T47D (cell line): ENCODE data around the gene GANC.

Experiments used
- DNase-seq, 2 experiments: peaks; one replicate each; pipeline versions ENCODE4 v3.0.0 to v3.0.0-alpha.2; 2011 to 2012; ENCODE audit warnings: low read depth in 1 of 2, low spot score in 1 of 2
- JUND ChIP-seq: IDR thresholded peaks from 2 replicates; pipeline ENCODE4 v1.6.1; 2012; ENCODE audit warnings: low read depth
- in situ Hi-C: cut with HindIII; loops from 2 replicates; pipeline ENCODE4 v1.10.0; 2016; ENCODE audit warnings: low sequenced_read_pairs, low pct_unique_long_range_greater_than_20kb

Gene GANC

GRCh38 chr15:42402455-42403205, 129.6 kb downstream of the GANC start:
- DNase-seq = no peak
- TF ChIP-seq JUND = no peak
- in situ Hi-C loops = no loop called here

GRCh38 chr15:42403389-42403788, 130.4 kb downstream of the GANC start:
- DNase-seq = no peak
- no peak for TF ChIP-seq JUND
- in situ Hi-C loops = no loop called here

GRCh38 chr15:42404461-42405235, 131.6 kb downstream of the GANC start:
- in situ Hi-C loops = no loop called here
- TF ChIP-seq JUND = no peak
- DNase-seq = no peak

- in situ Hi-C loops = no loop called here
- no peak for DNase-seq
- no peak for TF ChIP-seq JUND
Measured at GRCh38 chr15:42405863-42406482, 133.0 kb downstream of the GANC start.
